ENCODE results near the gene PARD3.
A peak's percentile ranks its signal among the peaks of the same experiment; 100 is the strongest.

- TF ChIP-seq, protein P1, sequence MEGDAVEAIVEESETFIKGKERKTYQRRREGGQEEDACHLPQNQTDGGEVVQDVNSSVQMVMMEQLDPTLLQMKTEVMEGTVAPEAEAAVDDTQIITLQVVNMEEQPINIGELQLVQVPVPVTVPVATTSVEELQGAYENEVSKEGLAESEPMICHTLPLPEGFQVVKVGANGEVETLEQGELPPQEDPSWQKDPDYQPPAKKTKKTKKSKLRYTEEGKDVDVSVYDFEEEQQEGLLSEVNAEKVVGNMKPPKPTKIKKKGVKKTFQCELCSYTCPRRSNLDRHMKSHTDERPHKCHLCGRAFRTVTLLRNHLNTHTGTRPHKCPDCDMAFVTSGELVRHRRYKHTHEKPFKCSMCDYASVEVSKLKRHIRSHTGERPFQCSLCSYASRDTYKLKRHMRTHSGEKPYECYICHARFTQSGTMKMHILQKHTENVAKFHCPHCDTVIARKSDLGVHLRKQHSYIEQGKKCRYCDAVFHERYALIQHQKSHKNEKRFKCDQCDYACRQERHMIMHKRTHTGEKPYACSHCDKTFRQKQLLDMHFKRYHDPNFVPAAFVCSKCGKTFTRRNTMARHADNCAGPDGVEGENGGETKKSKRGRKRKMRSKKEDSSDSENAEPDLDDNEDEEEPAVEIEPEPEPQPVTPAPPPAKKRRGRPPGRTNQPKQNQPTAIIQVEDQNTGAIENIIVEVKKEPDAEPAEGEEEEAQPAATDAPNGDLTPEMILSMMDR (IDR thresholded peaks at IDR 0.05): peak in 1 of 3 experiments; percentile 21
- no peak for TF ChIP-seq POLR2A (IDR thresholded peaks at IDR 0.05)
Measured at GRCh38 chr10:34723750-34724149, 91.3 kb downstream of the PARD3 start.
